HG03432 (cell line): ENCODE data around the gene FHL2.
"Not testable (repeated sequence)": the region's sequence is repeated elsewhere in the genome, so short reads cannot be mapped to it uniquely, and the experiment has no call there.

Source experiments
- ATAC-seq: cut with Tn5 transposase; IDR thresholded peaks from one replicate; pipeline ENCODE4 v1.9.1; 2021; ENCODE audit warnings: mild to moderate bottlenecking, moderate library complexity; ENCODE audit not compliant: unreplicated experiment

The FHL2 gene

DNA sequence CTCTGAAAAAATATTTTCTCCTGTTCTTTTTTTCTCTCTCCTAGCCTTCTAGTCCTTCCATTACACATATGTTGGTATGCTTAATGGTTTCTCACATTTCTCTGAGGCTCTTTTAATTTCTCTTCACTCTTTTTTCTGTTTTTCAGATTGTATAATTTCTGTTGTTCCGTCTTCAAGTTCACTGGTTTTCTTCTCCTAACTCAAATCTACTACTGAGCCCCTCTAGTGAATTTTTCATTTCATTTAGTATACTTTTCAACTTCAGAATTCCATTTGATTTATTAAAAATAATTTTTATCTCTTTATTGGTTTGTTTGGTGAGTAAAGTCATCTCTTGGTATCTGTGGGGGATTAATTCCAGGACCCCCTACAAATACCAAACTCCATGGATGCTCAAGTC is 41.7 kb downstream of the FHL2 start:
- no peak for ATAC-seq

DNA sequence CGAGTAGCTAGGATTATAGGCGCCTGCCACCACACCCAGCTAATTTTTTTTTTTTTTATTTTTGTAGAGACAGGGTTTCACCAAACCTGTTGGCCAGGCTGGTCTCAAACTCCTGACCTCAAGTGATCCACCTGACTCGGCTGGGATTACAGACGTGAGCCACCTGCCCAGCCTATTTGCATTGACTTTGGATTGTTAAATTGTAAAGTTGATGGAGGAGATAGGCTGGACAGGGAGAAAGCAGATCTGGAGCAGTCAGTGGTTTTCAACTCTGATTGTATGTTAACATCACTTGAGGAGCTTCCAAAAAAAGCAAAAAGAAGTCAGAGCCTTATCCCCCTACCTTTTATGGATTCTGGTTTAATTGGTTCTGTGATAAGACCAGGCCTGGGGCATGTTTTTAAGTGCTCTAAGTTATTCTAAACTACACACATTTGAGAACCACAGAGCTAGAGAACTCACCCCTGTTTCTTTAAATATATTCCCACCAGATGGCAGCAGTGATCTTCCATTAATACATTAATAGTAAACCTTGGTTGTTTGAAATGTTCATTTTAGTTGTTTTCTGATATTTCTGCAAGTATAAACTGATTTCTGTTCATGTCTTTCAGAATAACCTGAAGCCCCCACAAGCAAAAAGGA is 54.0 kb downstream of the FHL2 start:
- no peak for ATAC-seq

DNA sequence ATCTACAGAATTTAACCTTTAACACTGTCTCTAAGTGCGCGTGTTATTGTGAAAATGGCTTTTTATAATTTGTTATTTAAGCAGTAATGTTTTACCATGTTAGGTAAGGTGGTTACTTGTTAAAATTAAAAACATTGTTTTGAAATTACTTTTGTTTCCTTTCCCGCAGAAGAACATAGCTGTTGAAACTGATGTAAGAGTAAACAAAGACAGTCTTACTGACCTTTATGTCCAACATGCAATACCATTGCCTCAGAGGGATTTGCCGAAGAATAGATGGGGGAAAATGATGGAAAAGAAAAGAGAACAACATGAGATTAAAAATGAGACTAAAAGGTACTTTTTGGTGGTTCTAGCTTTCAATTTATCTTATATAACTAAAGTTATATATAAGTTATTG is 59.4 kb downstream of the FHL2 start:
- no peak for ATAC-seq

DNA sequence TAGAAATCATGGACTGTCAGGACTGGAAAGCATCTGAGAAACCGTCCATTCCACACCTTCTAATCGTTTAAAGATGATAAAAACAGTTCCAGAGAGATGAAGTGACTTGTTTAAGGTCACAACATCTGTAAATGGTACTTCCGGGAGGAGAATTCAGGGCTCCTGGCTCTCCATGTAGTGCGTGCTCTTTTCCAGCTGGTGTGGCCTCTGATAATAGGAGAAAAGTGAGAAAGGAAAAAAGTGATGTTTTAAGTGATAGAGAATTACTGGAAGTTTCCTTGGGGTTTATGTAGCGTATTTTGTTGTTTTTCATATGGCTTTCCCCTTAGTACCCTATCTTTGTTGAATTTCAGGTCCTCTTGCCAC is 60.8 kb downstream of the FHL2 start:
- ATAC-seq = no peak

DNA sequence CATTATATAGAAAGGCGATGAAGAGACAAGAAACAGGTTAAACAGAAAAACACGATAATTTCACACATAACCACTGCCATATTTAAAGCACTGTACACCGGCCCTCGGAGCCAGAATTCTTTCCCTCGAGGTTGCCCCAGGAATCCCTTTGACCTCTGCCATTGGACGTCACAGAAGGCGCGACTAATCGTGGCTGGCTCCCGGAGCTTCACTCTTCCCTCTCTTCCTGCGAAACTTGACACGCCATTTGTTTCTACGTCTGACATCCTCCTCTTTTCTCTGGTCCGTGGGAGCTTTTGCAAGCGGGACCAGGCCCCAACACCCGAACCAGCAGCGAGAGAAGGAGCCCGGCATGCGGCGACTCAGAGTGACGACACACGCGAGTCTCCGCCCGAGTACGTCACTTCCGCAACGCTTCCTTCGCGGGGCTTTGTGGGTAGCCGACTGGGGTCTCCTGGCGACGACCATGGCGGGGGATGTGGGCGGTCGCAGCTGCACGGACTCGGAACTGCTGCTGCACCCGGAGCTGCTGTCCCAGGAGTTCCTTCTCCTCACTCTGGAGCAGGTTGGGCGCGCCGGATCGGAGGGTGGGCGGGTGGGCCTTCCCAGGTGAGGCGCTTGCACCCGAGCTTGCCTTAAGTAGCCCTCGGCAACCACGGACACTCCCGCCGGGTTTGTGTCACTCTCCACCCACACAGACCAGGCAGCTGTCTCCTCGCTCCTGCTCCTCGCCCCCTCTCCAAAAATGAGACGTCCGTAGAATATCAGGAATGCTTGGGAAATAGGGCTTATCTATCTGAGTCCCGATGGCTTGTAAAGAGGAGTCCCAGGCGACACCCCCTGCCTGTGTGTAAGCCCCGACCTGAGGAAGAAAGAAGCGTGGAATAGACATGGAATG is 61.5 kb downstream of the FHL2 start, which contains the start of gene C2orf49:
C2orf49 (plus strand) TSS at position 419 of the 898 bp plus-strand sequence; CDS start at position 467, 48 bp downstream.
- ATAC-seq = peak; percentile 97

DNA sequence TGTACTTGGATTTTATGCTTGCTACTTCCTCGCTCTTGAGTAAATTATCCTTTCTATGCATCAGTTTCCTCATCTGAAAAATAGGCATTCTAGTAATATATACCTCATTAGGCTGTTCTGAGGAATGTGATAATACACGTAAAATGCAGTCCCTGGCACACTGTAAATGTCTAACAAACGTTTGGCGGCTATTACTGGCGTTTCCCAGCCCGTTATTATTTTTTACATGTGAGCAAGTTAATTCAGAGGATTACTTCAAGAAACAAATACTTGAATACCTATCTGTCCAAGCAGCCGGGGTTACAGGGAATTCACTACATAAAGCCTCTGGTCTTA is 62.1 kb downstream of the FHL2 start:
- ATAC-seq = no peak

DNA sequence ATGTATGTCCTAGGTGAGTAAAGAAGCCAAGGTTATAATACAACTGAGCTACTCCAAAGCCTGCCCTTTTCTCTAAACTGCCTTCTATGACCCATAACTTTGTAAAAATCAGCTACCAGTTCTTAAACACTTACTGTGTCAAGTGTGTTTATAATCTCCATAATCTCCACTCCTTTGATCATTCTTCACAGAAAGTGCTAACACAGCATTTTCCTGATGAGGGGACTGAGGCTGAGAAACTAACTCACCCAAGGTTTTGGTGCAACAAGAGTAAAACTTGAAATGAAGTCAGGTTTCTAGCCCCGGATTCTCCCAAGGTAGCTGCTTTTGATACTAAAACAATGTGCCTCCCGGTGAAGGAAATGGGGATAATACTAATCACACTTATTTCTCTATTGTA is 63.4 kb downstream of the FHL2 start:
- ATAC-seq = no peak

DNA sequence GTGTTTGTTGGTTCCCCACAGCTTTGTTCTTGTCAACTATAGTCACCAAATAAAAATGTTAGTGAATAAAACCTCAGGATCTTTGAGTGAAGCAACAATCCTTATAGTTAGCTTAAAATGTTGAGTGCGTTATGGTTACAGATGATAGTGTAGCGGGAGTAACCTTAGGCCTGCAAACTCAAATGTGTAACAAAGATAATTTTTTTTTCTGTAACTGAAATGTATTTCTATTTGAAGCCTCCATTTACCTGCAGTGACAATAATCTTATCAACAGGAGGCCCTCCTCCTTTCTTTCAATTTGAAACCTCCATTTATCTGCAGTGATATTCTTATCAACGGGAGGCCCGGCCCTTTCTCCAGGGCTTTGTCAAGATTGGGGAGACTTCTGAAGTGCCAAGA is 64.6 kb downstream of the FHL2 start:
- no peak for ATAC-seq

DNA sequence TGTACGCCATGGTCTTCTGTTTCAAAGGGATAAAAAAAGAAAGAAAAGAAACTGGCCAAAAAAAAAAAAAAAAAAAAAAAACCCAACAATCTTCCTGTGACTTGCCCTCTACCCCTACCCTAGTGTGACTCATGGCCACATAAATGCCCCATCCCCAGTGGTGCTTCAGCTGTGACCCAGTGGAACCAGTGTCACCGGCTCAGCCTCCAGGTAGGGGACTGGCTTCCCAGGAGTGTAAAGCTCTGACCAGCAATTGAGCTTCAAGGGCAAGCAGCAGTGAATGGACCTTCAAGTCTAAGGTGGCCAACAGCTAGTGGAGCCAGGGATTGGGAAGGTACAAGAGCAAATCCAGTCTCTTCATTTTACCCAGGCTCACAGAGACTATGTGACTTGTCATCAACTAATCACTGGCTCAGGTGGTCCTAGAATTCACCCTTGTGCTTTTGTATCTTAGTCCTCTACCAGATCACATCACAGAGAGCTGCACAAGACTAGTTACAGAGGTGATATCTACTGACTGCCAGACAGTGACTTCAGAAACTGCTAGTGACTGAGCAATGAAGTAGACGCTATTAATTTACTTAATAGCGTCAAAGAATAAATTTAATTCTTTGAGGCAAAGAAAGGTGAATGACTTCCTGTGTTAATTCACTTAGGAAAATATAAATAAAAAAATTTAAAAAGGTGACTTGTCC is 68.0 kb downstream of the FHL2 start:
- ATAC-seq = no peak

DNA sequence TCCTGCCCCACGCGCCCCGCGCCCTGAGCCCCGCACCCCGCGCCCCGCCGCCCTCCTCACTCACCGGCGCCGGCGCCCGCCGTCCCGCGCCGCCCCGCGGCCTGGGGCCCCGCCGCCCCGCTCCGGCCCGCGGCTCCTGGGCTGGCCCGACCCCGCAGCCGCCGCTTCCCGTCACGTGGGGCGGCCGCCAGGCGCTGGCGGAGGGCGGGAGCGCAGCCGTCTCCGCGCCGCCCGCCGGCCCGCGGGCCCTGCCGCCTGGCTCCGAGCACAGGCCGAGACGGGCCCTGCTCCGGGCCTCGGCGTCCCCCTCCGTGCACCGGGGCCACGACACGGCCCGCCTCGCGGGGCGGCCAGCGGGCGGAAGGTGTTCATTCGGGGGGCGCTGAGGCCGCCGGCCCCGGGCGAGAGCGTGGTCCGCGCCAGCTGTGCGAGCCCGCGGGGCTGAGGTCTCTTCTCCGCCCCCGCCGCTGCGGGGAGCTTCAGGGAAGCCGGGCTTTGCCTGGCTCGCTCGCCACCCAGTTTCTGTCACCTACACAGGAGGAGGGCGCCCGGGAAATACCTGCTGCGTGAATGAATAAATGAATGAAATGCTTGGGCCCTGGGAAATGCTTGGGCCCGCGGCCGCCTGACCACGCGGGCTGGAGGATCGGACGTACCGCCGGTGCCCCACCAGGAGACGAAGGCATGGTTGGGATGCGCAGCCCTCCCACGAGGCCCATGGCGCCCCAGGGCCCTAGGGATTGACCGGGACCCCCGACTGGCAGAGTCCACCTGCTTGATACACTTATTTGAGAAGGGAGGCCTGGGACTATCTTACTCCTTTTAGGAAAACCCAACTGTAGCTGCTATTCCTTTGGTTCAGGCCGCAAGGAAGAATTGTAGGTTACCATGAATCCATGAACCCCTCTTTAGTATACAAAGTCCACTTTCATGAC is 69.0 kb downstream of the FHL2 start, which contains the start of gene TGFBRAP1:
TGFBRAP1 (minus strand) TSS at position 175 of the 935 bp plus-strand sequence. CDS start 21,434 bp downstream, outside the sequence.
- ATAC-seq = peak; percentile 81

DNA sequence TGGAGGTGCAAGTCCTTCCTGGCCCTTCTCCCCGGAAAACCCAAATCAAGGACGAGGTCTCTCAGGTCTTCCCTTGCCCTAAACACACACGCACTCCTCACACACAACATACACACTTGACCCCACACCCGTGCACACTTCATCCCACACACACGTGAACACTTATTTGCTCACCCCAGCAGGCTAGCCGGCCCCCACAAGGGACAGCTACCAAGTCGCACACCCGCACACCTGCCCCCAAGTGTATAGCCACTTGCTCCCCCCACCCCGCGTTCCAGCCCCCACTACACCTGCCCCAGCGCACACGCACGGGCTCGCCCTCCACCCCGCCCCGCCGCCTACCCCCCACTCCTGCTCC is 69.7 kb downstream of the FHL2 start:
- no peak for ATAC-seq

DNA sequence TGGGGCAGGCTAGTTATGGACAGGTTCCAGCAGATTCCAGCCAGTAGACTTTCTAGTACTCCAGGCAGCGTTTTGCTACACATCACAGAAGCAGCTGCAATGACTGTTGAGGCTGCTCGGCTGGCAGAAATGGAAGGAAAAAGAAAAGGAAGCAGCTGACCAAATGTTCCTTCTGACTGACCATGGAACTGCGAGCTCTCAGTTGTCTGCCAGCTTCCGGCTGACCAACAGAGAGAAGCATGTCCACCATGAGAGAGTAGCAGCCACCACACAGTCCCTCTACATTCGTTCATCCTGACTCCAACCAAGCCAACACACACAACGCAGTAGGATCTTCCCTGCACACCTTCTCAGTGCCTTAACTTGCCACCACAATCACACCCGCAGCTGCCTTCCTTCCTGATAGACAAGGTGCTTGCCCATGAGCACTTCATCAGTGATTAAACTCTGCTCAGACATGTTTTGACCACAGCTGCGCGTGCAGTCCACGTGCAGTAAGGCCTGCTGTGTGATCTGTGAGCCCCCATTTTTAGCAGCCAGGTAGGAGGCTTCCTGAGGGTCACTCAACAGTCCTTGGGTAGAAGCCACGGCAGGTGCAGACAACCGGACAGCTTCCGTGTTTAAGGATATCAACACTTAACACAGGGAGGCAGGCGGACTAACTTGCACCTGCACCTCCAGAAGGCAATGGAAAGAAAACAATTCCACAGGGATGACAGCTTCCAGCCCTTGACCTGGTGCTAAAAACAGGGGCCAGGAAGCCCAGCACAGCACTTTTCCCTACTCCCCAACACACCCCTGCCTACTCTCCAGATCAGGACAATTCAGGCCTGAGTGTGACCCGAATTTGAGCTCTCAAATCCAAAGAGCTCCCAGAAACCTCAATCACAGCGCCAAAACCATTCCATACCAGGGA is 70.3 kb downstream of the FHL2 start:
- ATAC-seq = peak; percentile 28

DNA sequence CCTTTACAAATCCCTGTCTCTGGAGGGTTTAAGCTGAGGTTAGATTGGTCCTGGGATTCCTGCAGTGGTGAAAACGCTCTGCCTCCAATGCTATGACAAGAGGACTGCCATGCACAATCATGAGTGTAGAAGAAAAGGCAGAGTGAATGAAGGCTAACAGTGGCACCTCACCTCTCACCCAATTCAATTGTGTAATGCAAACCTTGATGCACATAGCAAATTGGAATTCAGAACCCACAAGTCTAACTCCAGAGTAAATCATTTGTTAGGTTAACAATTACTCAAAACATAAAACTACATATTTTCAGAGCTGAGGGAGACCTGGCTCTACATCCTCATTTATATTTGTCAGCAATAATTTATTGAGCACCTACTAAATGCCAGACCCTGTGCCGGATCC is 71.2 kb downstream of the FHL2 start:
- ATAC-seq = no peak

DNA sequence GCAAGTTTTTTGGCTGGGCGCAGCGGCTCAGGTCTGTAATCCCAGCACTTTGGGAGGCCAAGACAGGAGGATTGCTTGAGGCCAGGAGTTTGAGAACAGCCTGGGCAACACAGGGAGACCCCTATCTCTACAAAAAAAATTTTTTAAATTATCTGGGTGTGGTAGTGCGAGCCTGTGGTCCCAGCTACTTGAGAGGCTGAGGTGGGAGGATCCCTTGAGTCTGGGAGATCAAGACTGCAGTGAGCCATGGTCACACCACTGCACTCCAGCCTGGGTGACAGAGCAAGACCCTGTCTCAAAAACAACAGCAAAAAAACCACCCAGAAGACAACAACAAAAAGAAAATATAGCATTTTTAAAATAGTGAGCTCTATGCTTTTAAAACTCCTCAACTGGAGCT is 71.6 kb downstream of the FHL2 start:
- not testable (repeated sequence) for ATAC-seq

DNA sequence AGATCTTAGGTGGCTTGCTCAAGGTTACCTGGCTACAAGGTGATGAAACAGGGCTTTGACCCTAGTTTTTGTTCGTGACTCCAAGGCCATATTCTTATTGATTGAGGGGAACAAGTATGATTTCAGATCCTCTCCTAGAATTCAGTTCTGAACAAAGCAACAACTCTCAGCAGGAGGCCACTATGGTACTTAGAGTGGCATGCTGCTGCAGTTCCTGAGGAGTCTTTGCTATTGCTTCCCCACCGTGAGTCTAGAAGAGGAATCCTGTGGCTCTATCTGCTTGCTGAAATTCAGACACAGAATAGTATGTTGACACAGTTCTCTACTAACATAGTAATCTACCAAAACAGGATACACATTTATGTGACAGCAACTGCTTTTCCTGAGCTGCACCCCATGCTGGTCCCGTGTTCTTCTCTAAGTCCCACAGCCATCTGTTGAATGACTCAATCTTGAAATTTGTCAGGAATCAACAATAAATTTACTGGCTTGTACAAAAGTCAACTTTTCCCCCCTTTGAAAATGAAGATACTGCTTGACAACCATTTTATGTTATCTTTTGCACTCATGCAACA is 73.4 kb downstream of the FHL2 start:
- ATAC-seq = no peak

DNA sequence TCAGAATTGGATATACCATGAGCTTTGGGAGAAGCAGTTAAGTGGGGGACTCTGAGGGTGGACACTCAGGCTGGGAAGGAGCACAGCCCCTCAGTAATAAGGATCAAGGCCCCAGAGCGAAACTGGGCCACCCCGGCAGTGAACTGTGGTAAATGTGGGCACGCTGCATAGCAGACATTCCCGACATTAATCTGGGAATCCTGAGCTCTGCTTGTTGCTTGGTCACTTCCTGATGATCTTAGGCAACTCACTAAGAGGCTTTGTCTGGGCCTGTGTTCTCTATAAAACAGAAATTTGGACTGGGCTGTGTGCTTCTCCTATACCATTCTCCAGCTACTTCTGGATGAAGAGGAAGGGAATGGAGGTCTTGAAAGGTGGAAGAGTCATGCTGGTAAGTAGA is 74.1 kb downstream of the FHL2 start:
- no peak for ATAC-seq

DNA sequence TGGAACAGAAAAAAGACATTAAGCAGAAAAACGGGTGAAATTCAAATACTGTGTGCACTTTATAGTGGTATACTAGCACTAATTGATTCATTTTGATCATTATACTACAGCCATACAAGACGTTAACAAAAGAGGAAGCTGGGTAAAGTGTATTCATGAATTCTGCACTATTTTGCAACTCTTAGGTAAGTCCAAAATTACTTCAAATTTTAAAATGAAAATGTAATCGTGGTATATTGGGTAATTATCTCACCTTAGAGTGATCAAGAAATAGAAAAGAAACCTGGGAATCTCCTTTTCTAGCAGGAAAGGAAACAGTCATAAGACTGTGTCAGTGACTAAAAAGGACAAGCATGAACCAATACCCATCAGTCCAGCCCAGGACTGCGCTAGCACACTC is 74.8 kb downstream of the FHL2 start:
- no peak for ATAC-seq

DNA sequence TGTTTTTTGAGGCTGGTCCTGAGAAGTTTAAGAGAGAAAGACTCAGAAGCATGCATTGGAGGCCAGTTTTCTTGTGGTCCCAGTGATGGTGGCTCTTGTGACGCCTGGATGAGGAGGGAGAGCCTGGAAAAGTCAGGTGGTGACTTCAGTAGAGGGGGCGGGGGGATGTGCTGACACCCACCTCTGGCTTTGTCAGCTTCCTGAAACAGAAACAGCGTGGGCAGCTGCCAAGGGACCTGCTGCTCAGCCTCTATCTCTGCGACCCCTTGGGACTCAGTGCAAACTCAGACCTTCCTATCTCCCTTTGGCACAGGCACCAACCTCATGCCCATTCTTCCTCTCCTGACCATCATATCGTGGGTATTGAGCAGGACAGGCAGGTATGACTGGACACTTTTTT is 75.7 kb downstream of the FHL2 start:
- ATAC-seq = no peak

DNA sequence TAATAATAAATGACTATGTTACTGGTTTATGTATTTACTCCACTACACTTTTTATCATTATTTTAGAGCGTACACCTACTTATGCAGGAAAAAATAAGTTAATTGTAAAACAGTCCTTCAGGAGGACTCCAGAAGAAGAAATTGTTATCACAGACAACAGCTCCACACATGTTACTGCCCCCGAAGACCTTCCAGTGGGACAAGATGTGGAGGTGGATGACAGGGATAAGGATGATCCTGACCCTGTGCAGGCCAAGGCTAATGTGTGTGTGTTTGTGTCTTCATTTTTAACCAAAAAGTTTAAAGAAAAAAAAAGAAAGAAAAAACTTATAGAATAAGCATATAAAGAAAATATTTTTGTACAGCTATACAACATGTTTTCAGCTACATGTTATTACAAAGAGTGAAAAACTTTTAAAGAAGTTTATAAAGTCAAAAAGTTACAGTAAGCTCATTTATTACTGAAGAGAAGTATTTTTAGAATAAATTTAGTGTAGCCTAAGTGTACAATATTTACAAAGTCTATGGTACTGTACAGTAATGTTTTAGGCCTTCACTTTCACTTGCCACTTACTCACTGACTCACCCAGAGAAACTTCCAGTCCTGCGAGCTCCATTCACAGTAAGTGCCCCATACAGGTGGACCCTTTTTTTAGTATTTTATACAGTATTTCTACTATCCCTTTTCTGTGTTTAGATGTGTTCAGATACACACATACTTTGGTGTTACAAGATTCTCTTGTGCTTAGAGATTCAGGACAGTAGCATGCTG is 76.8 kb downstream of the FHL2 start:
- peak; percentile 51 for ATAC-seq
